ENCODE results near the gene DCPS.
"Not testable (repeated sequence)": the region's sequence is repeated elsewhere in the genome, so short reads cannot be mapped to it uniquely, and the experiment has no call there.

The DCPS gene

DNA sequence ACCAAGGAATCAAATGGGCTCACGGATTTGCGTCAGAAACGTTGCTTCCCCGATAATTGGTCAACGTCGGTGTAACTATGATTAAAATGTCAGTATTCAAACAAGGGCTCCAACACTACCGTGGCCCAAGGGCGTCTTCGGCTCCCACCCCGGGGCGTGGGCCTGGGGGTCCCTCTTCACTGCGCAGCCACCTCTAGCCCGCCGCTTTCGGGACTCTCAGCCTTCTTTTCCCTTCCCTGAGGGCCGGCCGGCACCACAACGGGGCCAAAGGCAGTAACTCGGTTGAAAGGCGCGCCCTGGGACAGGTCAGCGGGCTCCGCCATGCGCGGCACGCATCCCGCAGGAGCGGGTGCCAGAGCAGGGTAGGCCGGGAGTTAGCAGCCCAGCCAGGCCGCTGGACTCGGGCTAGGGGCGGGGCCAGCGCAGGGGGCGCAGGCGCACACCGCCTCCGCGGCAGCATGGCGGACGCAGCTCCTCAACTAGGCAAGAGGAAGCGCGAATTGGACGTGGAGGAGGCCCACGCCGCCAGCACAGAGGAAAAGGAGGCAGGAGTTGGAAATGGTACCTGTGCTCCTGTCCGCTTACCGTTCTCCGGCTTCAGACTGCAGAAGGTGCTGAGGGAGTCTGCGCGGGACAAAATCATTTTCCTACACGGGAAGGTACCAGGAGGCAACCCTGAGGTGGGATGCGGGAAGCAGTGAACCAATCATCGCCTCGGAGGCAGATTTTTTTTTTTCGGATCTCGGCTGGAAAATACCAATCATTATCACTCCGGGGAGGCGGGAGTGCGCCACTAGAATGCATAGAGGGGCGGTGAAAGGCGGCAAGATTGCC lies at the start of gene DCPS:
Gene DCPS (plus strand): TSS at position 438 of the 834 bp plus-strand sequence. CDS start 21 bp downstream, at position 459.
- Histone ChIP-seq H3K4me1 (ENCODE audit: control insufficient read depth in 1 of 2, insufficient read depth in 2 of 2, low read length in 2 of 2) (peaks cover 4 to 12% of the 10 kb centered on the region in 2 donors), H3K36me3 (ENCODE audit: control insufficient read depth in 1 of 2, insufficient read depth in 2 of 2, low read length in 2 of 2) (no peaks in the 10 kb centered on the region), H3K4me3 (ENCODE audit: low read depth in 1 of 2, low read length in 2 of 2) (peak within 1 kb of the TSS; percentile 80), H3K27ac (ENCODE audit: low read length) (peak within 1 kb of the TSS; percentile 90), H3K9me3 (ENCODE audit: control insufficient read depth in 1 of 2, low read length in 2 of 2) (no peaks in the 10 kb centered on the region), H3K27me3 (ENCODE audit: low read depth, low read length) (no peaks in the 10 kb centered on the region)

GRCh38 chr11:126254819-126255218 lies 49.0 kb upstream of the DCPS start:
- Histone ChIP-seq H3K36me3 (ENCODE audit: control insufficient read depth in 1 of 2, insufficient read depth in 2 of 2, low read length in 2 of 2) (peaks cover 39 to 46% of the 10 kb centered on the region in 2 donors), H3K4me1 (ENCODE audit: control insufficient read depth in 1 of 2, insufficient read depth in 2 of 2, low read length in 2 of 2) (no peaks in the 10 kb centered on the region), H3K27me3 (ENCODE audit: low read depth, low read length) (no peaks in the 10 kb centered on the region), H3K4me3 (ENCODE audit: low read depth in 1 of 2, low read length in 2 of 2) (no peak overlapping the region), H3K27ac (ENCODE audit: low read length) (no peak overlapping the region), H3K9me3 (ENCODE audit: control insufficient read depth in 1 of 2, low read length in 2 of 2) (no peaks in the 10 kb centered on the region)

DNA sequence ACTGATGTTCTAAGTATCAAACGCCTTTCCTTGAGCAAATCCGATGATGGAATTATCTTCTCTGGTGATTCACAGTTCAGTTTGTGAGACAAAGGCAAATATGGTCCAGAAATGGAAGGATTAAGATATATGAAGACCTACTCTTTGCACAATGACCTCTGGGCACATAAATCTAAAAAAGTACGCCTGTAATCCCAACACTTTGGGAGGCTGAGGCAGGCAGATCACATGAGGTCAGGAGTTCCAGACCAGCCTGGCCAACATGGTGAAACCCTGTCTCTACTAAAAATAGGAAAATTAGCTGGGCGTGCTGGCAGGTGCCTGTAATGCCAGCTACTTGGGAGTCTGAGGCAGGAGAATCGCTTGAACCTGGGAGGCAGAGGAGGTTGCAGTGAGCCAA lies 48.4 kb upstream of the DCPS start:
- H3K27ac ChIP-seq (ENCODE audit: low read length); H3K27me3 ChIP-seq (ENCODE audit: low read depth, low read length); H3K4me3 ChIP-seq (ENCODE audit: low read depth in 1 of 2, low read length in 2 of 2); H3K9me3 ChIP-seq (ENCODE audit: control insufficient read depth in 1 of 2, low read length in 2 of 2); H3K4me1 ChIP-seq (ENCODE audit: control insufficient read depth in 1 of 2, insufficient read depth in 2 of 2, low read length in 2 of 2): not testable (repeated sequence)
- H3K36me3 ChIP-seq (ENCODE audit: control insufficient read depth in 1 of 2, insufficient read depth in 2 of 2, low read length in 2 of 2): peaks cover 36 to 46% of the 10 kb centered on the region in 2 donors

DNA sequence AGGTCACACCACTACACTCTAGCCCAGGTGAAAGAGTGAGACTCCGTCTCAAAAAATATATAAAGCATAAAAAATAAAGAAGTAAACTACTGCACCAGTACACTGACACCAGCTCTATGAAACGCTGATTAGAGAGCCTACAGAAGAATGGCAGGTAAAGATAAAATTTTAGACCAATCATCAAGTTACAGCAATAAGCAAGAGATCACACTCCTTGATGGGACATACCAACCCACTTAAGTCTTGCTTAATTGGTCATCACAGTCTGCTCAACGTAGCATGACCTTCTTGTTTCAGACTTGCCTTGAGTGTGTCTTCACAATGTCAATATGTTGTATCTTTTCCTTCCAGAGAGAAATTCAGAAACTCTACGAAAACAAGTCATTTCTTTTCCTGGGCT lies 47.6 kb upstream of the DCPS start:
- H3K4me1 ChIP-seq (ENCODE audit: control insufficient read depth in 1 of 2, insufficient read depth in 2 of 2, low read length in 2 of 2): no peaks in the 10 kb centered on the region
- H3K9me3 ChIP-seq (ENCODE audit: control insufficient read depth in 1 of 2, low read length in 2 of 2): no peaks in the 10 kb centered on the region
- H3K27ac ChIP-seq (ENCODE audit: low read length): no peak overlapping the region
- H3K27me3 ChIP-seq (ENCODE audit: low read depth, low read length): no peaks in the 10 kb centered on the region
- H3K4me3 ChIP-seq (ENCODE audit: low read depth in 1 of 2, low read length in 2 of 2): no peak overlapping the region
- H3K36me3 ChIP-seq (ENCODE audit: control insufficient read depth in 1 of 2, insufficient read depth in 2 of 2, low read length in 2 of 2): peaks cover 29 to 43% of the 10 kb centered on the region in 2 donors

DNA sequence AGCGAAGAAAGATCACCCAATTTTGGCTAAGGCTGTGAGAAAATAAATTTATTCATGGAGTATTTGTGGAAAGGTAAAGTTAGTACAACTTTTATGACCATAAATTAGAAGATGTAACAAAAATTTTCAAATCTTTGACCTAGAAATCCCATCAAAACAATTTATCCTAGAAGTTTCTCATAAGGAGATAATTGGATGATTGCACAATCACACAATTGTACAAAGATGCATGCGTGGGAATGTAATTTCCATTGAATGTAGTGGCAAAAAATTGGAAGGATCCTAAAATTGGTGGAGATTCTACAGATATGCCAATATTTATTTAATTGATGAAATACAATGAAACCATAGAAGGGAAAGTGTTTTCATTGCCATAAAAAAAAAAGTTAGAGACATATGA lies 46.7 kb upstream of the DCPS start:
- Histone ChIP-seq H3K27me3 (ENCODE audit: low read depth, low read length) (no peaks in the 10 kb centered on the region), H3K4me1 (ENCODE audit: control insufficient read depth in 1 of 2, insufficient read depth in 2 of 2, low read length in 2 of 2) (no peaks in the 10 kb centered on the region), H3K9me3 (ENCODE audit: control insufficient read depth in 1 of 2, low read length in 2 of 2) (no peaks in the 10 kb centered on the region), H3K4me3 (ENCODE audit: low read depth in 1 of 2, low read length in 2 of 2) (no peak overlapping the region), H3K36me3 (ENCODE audit: control insufficient read depth in 1 of 2, insufficient read depth in 2 of 2, low read length in 2 of 2) (peaks cover 30 to 40% of the 10 kb centered on the region in 2 donors), H3K27ac (ENCODE audit: low read length) (no peak overlapping the region)

DNA sequence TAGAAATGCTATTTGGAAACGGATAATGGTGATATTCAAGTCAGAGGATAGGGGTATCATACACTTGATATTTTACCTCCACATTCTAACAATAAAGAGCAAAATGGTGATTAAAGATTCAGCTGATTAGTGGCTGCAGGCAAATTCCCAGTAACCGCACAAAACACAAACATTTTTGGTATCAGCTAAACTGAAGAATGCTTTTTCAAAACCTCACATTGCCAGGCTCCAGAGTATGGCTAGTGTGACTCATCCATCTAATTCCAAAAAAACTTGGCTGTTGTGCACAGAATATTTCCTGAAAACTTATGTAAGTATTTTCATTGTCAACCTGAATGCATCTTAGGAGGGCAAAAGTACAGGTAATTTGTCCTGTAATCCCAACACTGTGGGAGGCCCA lies 46.1 kb upstream of the DCPS start:
- Histone ChIP-seq H3K4me3 (ENCODE audit: low read depth in 1 of 2, low read length in 2 of 2) (no peak overlapping the region), H3K36me3 (ENCODE audit: control insufficient read depth in 1 of 2, insufficient read depth in 2 of 2, low read length in 2 of 2) (peaks cover 36 to 41% of the 10 kb centered on the region in 2 donors), H3K9me3 (ENCODE audit: control insufficient read depth in 1 of 2, low read length in 2 of 2) (no peaks in the 10 kb centered on the region), H3K27me3 (ENCODE audit: low read depth, low read length) (no peaks in the 10 kb centered on the region), H3K27ac (ENCODE audit: low read length) (no peak overlapping the region), H3K4me1 (ENCODE audit: control insufficient read depth in 1 of 2, insufficient read depth in 2 of 2, low read length in 2 of 2) (no peaks in the 10 kb centered on the region)

DNA sequence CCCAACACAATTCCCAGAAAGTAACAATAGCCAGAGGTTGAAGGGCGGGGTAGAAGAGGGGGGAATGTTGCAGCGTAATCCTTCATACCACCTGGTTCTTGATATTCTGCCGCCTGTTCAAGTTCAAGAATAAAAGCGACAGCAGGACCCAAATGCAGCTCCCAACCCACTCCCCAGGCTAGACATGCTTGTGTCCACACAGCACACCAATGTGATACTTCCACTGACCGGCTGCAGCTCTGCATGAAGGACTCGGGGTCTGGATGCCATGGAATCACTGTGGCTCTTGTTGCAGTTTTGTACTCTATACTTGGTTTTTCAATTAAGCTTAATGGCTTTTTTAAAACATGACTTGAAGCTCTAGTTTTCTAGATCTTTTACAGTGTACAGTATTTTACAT lies 41.6 kb upstream of the DCPS start:
- Histone ChIP-seq H3K4me1 (ENCODE audit: control insufficient read depth in 1 of 2, insufficient read depth in 2 of 2, low read length in 2 of 2) (peaks cover 0 to 4% of the 10 kb centered on the region in 2 donors), H3K27ac (ENCODE audit: low read length) (no peak overlapping the region), H3K4me3 (ENCODE audit: low read depth in 1 of 2, low read length in 2 of 2) (no peak overlapping the region), H3K9me3 (ENCODE audit: control insufficient read depth in 1 of 2, low read length in 2 of 2) (no peaks in the 10 kb centered on the region), H3K36me3 (ENCODE audit: control insufficient read depth in 1 of 2, insufficient read depth in 2 of 2, low read length in 2 of 2) (peaks cover 56 to 58% of the 10 kb centered on the region in 2 donors), H3K27me3 (ENCODE audit: low read depth, low read length) (no peaks in the 10 kb centered on the region)

- Histone ChIP-seq H3K4me3 (ENCODE audit: low read depth in 1 of 2, low read length in 2 of 2) (no peak overlapping the region), H3K36me3 (ENCODE audit: control insufficient read depth in 1 of 2, insufficient read depth in 2 of 2, low read length in 2 of 2) (peaks cover 49 to 52% of the 10 kb centered on the region in 2 donors), H3K4me1 (ENCODE audit: control insufficient read depth in 1 of 2, insufficient read depth in 2 of 2, low read length in 2 of 2) (peaks cover 5 to 13% of the 10 kb centered on the region in 2 donors), H3K27me3 (ENCODE audit: low read depth, low read length) (no peaks in the 10 kb centered on the region), H3K27ac (ENCODE audit: low read length) (no peak overlapping the region), H3K9me3 (ENCODE audit: control insufficient read depth in 1 of 2, low read length in 2 of 2) (no peaks in the 10 kb centered on the region)
Measured at GRCh38 chr11:126263489-126263888, 40.4 kb upstream of the DCPS start.

GRCh38 chr11:126265811-126266210 lies 38.0 kb upstream of the DCPS start:
- Histone ChIP-seq H3K9me3 (ENCODE audit: control insufficient read depth in 1 of 2, low read length in 2 of 2) (no peaks in the 10 kb centered on the region), H3K27ac (ENCODE audit: low read length) (no peak overlapping the region), H3K36me3 (ENCODE audit: control insufficient read depth in 1 of 2, insufficient read depth in 2 of 2, low read length in 2 of 2) (peaks cover 49 to 50% of the 10 kb centered on the region in 2 donors), H3K4me3 (ENCODE audit: low read depth in 1 of 2, low read length in 2 of 2) (no peak overlapping the region), H3K4me1 (ENCODE audit: control insufficient read depth in 1 of 2, insufficient read depth in 2 of 2, low read length in 2 of 2) (peaks cover 5 to 20% of the 10 kb centered on the region in 2 donors), H3K27me3 (ENCODE audit: low read depth, low read length) (no peaks in the 10 kb centered on the region)

- Histone ChIP-seq H3K4me1 (ENCODE audit: control insufficient read depth in 1 of 2, insufficient read depth in 2 of 2, low read length in 2 of 2) (peaks cover 5 to 20% of the 10 kb centered on the region in 2 donors), H3K27me3 (ENCODE audit: low read depth, low read length) (no peaks in the 10 kb centered on the region), H3K36me3 (ENCODE audit: control insufficient read depth in 1 of 2, insufficient read depth in 2 of 2, low read length in 2 of 2) (peaks cover 44% of the 10 kb centered on the region in 2 donors), H3K4me3 (ENCODE audit: low read depth in 1 of 2, low read length in 2 of 2) (peak overlapping the region; percentile 76 to 79), H3K9me3 (ENCODE audit: control insufficient read depth in 1 of 2, low read length in 2 of 2) (no peaks in the 10 kb centered on the region), H3K27ac (ENCODE audit: low read length) (peak overlapping the region; percentile 78)
Measured at GRCh38 chr11:126267650-126268049, 36.2 kb upstream of the DCPS start.

GRCh38 chr11:126268361-126268707 lies 35.5 kb upstream of the DCPS start:
- H3K9me3 ChIP-seq (ENCODE audit: control insufficient read depth in 1 of 2, low read length in 2 of 2): no peaks in the 10 kb centered on the region
- peak overlapping the region; percentile 76 to 79 for H3K4me3 ChIP-seq (ENCODE audit: low read depth in 1 of 2, low read length in 2 of 2)
- H3K27me3 ChIP-seq (ENCODE audit: low read depth, low read length): no peaks in the 10 kb centered on the region
- peaks cover 5 to 20% of the 10 kb centered on the region in 2 donors for H3K4me1 ChIP-seq (ENCODE audit: control insufficient read depth in 1 of 2, insufficient read depth in 2 of 2, low read length in 2 of 2)
- H3K36me3 ChIP-seq (ENCODE audit: control insufficient read depth in 1 of 2, insufficient read depth in 2 of 2, low read length in 2 of 2): peaks cover 44 to 46% of the 10 kb centered on the region in 2 donors
- peak overlapping the region; percentile 78 for H3K27ac ChIP-seq (ENCODE audit: low read length)
